WTC11 (cell line): Measurements from ENCODE around the gene UBE2H. TPM values are rescaled to one million over a fixed set of nuclear protein-coding genes. Genes with fewer than 3 reads are reported as not detected.

Source experiments
- ATAC-seq: fragments of 200-7000 bp; cut with Tn5 transposase; 2 replicates; pipeline ENCODE4 v1.10.0; 2021; ENCODE audit warnings: mild to moderate bottlenecking, moderate library complexity
- CTCF ChIA-PET: fragments of 300-600 bp; sonication (Branson Sonifier 250); formaldehyde crosslinking; loops from one replicate; lab custom pipeline; 2021; ENCODE audit warnings: antibody characterized with exemption; lab: Charles Lee
- POLR2A ChIA-PET: fragments of 350-600 bp; sonication (Branson Sonifier 250); formaldehyde crosslinking; loops from one replicate; lab custom pipeline; 2021; ENCODE audit warnings: antibody characterized with exemption; lab: Charles Lee
- DNase-seq: peaks from one replicate; pipeline ENCODE4 v3.0.0; 2021; ENCODE audit warnings: low spot score
- H3K27ac Mint-ChIP-seq: 2 replicates; pipeline ENCODE4 v1.8.0; 2021; ENCODE audit warnings: mixed read lengths
- H3K27me3 Mint-ChIP-seq: 2 replicates; pipeline ENCODE4 v1.8.0; 2021; ENCODE audit warnings: low read depth, mild to moderate bottlenecking, moderate library complexity, mixed read lengths
- H3K36me3 Mint-ChIP-seq: 2 replicates; pipeline ENCODE4 v1.8.0; 2021; ENCODE audit warnings: mixed read lengths
- H3K4me1 Mint-ChIP-seq: 2 replicates; pipeline ENCODE4 v1.8.0; 2022; ENCODE audit warnings: mixed read lengths
- H3K4me3 Mint-ChIP-seq: 2 replicates; pipeline ENCODE4 v1.8.0; 2021; ENCODE audit warnings: mild to moderate bottlenecking, moderate library complexity, mixed read lengths
- H3K9me3 Mint-ChIP-seq: 2 replicates; pipeline ENCODE4 v1.8.0; 2021; ENCODE audit warnings: mixed read lengths
- AR ChIP-seq: fragments of 250-450 bp; sonication (Bioruptor Pico); IDR thresholded peaks from 2 replicates; pipeline ENCODE4 v1.9.0; 2021; ENCODE audit warnings: mild to moderate bottlenecking
- ATF2 ChIP-seq: sonication (generic); formaldehyde crosslinking; IDR thresholded peaks from 2 replicates; pipeline ENCODE4 v1.8.1; 2022; ENCODE audit warnings: low read depth, missing genetic modification reagents, borderline replicate concordance
- ATF6 ChIP-seq: sonication (generic); formaldehyde crosslinking; IDR thresholded peaks from 2 replicates; pipeline ENCODE4 v1.8.1; 2023; ENCODE audit warnings: mild to moderate bottlenecking, missing genetic modification reagents
- E2F4 ChIP-seq: sonication (generic); formaldehyde crosslinking; IDR thresholded peaks from 2 replicates; pipeline ENCODE4 v1.8.1; 2022; ENCODE audit warnings: low read depth, mild to moderate bottlenecking, moderate library complexity, missing genetic modification reagents, borderline replicate concordance
- FOXP1 ChIP-seq: sonication (generic); formaldehyde crosslinking; IDR thresholded peaks from 2 replicates; pipeline ENCODE4 v1.8.0; 2022; ENCODE audit warnings: missing genetic modification reagents, mild to moderate bottlenecking, moderate library complexity, borderline replicate concordance
- FOXP4 ChIP-seq: sonication (generic); formaldehyde crosslinking; IDR thresholded peaks from 2 replicates; pipeline ENCODE4 v1.8.0; 2022; ENCODE audit warnings: mild to moderate bottlenecking, missing genetic modification reagents
- GABPB1 ChIP-seq: sonication (generic); formaldehyde crosslinking; IDR thresholded peaks from 2 replicates; pipeline ENCODE4 v1.8.1; 2023; ENCODE audit warnings: mild to moderate bottlenecking, missing genetic modification reagents
- IRF2 ChIP-seq: sonication (generic); formaldehyde crosslinking; IDR thresholded peaks from 2 replicates; pipeline ENCODE4 v1.8.0; 2022; ENCODE audit warnings: low read depth, missing genetic modification reagents, borderline replicate concordance
- MYBL2 ChIP-seq: sonication (generic); formaldehyde crosslinking; IDR thresholded peaks from 2 replicates; pipeline ENCODE4 v1.8.1; 2023; ENCODE audit warnings: mild to moderate bottlenecking, moderate library complexity, missing genetic modification reagents
- NR2C2 ChIP-seq: sonication (generic); formaldehyde crosslinking; IDR thresholded peaks from 2 replicates; pipeline ENCODE4 v1.8.0; 2022; ENCODE audit warnings: mild to moderate bottlenecking, missing genetic modification reagents
- PREB ChIP-seq: sonication (generic); formaldehyde crosslinking; IDR thresholded peaks from 2 replicates; pipeline ENCODE4 v1.8.1; 2022; ENCODE audit warnings: mild to moderate bottlenecking, missing genetic modification reagents, moderate library complexity, borderline replicate concordance
- RORB ChIP-seq: fragments of 250-450 bp; sonication (Bioruptor Pico); IDR thresholded peaks from 2 replicates; pipeline ENCODE4 v1.9.0; 2021; ENCODE audit warnings: mild to moderate bottlenecking
- ZBTB43 ChIP-seq: sonication (generic); formaldehyde crosslinking; IDR thresholded peaks from 2 replicates; pipeline ENCODE4 v1.8.1; 2023; ENCODE audit warnings: mild to moderate bottlenecking, missing genetic modification reagents
- ZNF121 ChIP-seq: sonication (generic); formaldehyde crosslinking; IDR thresholded peaks from 2 replicates; pipeline ENCODE4 v1.8.0; 2023; ENCODE audit warnings: missing genetic modification reagents
- ZNF138 ChIP-seq: sonication (generic); formaldehyde crosslinking; conservative IDR thresholded peaks from 2 replicates; pipeline ENCODE4 v1.8.1; 2022; ENCODE audit warnings: mild to moderate bottlenecking, moderate library complexity, missing genetic modification reagents
- ZNF232 ChIP-seq: sonication (generic); formaldehyde crosslinking; IDR thresholded peaks from 2 replicates; pipeline ENCODE4 v1.8.0; 2022; ENCODE audit warnings: mild to moderate bottlenecking, missing genetic modification reagents
- ZNF396 ChIP-seq: fragments of 250-450 bp; sonication (Bioruptor Pico); IDR thresholded peaks from 2 replicates; pipeline ENCODE4 v1.8.0; 2021; ENCODE audit warnings: mild to moderate bottlenecking, moderate library complexity, borderline replicate concordance
- ZNF671 ChIP-seq: fragments of 250-450 bp; sonication (Bioruptor Pico); IDR thresholded peaks from 2 replicates; pipeline ENCODE4 v1.8.0; 2021; ENCODE audit warnings: mild to moderate bottlenecking
- total RNA-seq: library from RNA; stranded (reverse); gene quantifications from 3 replicates; pipeline ENCODE4 v1.2.3, GENCODE V29; 2021

The UBE2H gene
- total RNA-seq, 1 experiment from 2014 or later, result 55.0 TPM

GRCh38 chr7:129874722-129875121 is 78.0 kb downstream of the UBE2H start (continued):
- TF ChIP-seq AR (CRISPR knock-in tag) (no peak), ZNF232 (no peak)

- CTCF ChIA-PET, result interaction anchor here (1.7 kb wide), 1 partner anchor 47 kb away, joined by 4 read pairs; no protein-coding TSS in a partner anchor
- no peak overlapping the region for H3K4me3 Mint-ChIP-seq
- H3K9me3 Mint-ChIP-seq, result peaks cover 3% of the 10 kb centered on the region; the same call in 1 of the 2 replicates
- POLR2A ChIA-PET, result no interaction called here
- H3K4me1 Mint-ChIP-seq, result peaks cover 25% of the 10 kb centered on the region
- no peaks in the 10 kb centered on the region; the same call in 1 of the 2 replicates for H3K27me3 Mint-ChIP-seq
- ATAC-seq, result no peak
- no peak for DNase-seq
- H3K27ac Mint-ChIP-seq, result peak overlapping the region; percentile 37; the same call in 1 of the 2 replicates
- TF ChIP-seq GABPB1 (CRISPR knock-in tag) (no peak), IRF2 (CRISPR knock-in tag) (no peak), PREB (CRISPR knock-in tag) (no peak), ZNF121 (CRISPR knock-in tag) (no peak), FOXP4 (CRISPR knock-in tag) (no peak), E2F4 (no peak), ZNF671 (CRISPR knock-in tag) (no peak), ZNF396 (CRISPR knock-in tag) (no peak), MYBL2 (no peak), NR2C2 (CRISPR knock-in tag) (no peak), FOXP1 (no peak), ATF2 (no peak), ZNF138 (CRISPR knock-in tag) (no peak), ZBTB43 (no peak), ATF6 (CRISPR knock-in tag) (no peak), RORB (no peak)
- peaks cover 14% of the 10 kb centered on the region for H3K36me3 Mint-ChIP-seq
These were observed 80.7 kb downstream of the UBE2H start for GRCh38 chr7:129872054-129872453.
